NCI-H1694 (cell line): Measurements from ENCODE around the gene ESD.
"Not testable (repeated sequence)": the region's sequence is repeated elsewhere in the genome, so short reads cannot be mapped to it uniquely, and the experiment has no call there.

Source experiments
- DNase-seq: peaks from one replicate; lab custom pipeline; 2025; lab: John Stamatoyannopoulos, UW

Gene ESD

GRCh38 chr13:46795321-46795720, 1.6 kb downstream of the ESD start:
- DNase-seq, result no peak

- no peak for DNase-seq
Observed at GRCh38 chr13:46783504-46783903, 13.5 kb downstream of the ESD start.

- no peak for DNase-seq
Observed at GRCh38 chr13:46782691-46783090, 14.3 kb downstream of the ESD start.

- DNase-seq, result no peak
Observed at GRCh38 chr13:46782066-46782465, 14.9 kb downstream of the ESD start.

DNA sequence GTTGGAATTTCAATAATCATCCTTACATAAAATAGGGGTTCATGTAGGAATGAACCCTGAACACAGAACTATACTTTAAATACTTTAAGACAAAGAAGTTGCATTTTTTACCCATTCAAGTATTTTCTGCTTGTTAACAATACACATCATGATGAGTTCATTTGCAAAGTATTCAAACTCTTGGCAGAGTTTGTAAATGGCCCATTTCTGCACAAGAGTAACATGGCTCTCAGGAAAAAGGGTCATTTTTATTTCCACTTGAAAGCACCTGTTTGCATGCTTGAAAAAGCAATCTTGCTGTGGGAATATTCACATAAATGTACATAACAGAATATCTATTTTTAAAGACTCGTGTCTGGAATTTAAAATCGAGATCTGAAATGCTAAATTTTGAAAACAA, 18.1 kb downstream of the ESD start:
- no peak for DNase-seq

DNA sequence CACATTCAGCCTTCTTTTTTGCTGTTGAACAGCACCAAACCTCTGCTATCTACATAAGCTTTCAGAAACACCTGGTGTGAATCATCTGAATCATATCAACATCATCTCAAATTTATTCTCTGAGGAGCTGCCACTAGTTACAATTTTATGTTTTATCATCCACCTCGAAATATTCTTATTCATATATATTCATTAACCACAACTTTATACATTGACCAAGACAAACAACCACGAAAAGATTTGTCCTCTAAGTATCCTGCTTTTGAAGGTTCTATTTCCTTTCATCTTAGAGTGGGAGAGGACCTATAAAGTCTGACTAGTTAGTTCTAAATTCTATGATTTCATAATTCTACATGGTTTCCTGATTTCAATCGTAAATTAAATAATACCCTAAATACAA, 18.9 kb downstream of the ESD start:
- DNase-seq, result no peak

DNA sequence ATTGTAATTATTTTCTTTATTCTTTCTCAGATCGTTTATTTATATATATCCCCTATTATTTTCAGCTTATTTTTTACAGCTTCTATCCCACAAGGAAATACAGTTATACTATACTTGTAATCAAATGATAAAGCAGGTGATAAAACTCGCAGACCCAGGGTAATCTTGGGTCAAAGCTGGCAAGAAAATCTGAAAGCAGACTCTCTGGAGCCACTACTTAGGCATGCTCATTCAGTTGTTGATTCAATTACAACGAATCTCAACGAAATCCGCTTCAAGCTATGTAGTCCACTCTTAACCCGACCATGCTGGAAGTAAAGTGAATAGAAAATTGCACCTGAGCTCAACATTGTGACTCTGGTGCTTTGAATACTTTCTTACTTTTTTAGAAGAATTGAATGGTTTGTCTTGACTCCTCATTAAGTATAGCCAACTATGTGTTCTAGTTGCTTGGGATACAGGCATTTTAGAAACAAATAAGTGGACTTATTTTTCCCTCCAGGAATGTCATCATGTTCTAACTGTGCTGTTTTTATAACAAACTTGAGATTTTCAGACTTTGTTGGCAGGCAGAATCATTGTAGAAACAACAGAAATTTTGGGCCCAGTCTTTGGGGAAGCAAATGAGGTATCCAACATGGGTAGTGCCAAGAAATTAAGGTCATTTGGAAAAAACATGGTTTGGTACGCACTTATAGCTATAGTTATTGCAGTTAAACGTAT, 21.4 kb downstream of the ESD start:
- DNase-seq, result no peak

DNA sequence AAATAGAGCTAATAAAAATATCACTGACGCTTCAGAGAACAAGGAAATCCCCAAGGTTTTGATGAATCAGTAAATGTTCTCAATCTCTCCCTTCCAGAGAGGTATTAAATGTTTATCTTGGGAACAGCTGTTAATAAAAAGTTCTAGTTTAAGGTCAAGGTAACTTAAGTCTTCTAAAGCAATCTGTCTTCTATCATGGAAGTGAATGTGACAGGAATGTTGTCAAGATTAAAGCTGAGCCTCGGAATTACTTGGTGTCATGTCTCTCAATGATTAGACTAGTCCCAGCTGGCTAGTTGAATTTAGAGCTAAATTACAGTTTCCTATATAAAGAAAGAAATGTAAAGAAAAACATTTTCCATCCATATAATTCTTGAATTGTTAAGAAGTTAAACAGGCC, 23.4 kb downstream of the ESD start:
- DNase-seq, result no peak

- DNase-seq, result no peak
Observed at GRCh38 chr13:46771693-46772092, 25.3 kb downstream of the ESD start.

DNA sequence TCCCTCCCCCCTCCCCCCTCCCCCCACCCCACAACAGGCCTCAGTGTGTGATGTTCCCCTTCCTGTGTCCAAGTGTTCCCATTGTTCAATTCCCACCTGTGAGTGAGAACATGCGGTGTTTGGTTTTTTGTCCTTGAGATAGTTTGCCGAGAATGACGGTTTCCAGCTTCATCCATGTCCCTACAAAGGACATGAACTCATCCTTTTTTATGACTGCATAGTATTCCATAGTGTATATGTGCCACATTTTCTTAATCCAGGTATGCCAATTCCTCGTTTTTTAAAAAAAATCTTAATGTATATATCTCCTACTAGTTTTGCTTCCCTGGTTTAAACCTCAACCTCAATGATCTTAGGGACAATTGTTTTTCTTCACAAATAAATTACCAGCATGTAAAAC, 27.0 kb downstream of the ESD start:
- not testable (repeated sequence) for DNase-seq

- DNase-seq, result no peak
Observed at GRCh38 chr13:46761866-46762265, 35.1 kb downstream of the ESD start.

- no peak for DNase-seq
Observed at GRCh38 chr13:46761174-46761573, 35.8 kb downstream of the ESD start.

DNA sequence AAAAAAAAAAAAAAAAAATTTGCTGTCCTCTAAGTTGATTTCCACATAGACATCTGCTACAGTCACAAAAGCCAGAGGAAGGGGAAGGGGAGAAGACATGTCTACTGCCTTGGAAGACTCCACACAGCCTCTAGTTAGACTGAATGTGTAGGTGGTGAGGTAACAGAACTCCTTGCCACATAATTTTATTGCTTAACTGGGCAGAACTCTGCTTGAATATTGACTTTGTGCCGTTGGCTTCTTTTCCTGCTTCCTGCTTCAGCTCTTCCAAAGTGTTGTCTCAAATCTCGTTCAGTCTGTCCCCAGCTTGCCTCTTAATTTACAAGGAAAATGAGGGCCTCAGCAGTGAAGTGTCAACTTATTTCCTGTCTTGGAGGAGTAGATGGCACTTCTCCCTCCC, 37.1 kb downstream of the ESD start:
- DNase-seq, result no peak

DNA sequence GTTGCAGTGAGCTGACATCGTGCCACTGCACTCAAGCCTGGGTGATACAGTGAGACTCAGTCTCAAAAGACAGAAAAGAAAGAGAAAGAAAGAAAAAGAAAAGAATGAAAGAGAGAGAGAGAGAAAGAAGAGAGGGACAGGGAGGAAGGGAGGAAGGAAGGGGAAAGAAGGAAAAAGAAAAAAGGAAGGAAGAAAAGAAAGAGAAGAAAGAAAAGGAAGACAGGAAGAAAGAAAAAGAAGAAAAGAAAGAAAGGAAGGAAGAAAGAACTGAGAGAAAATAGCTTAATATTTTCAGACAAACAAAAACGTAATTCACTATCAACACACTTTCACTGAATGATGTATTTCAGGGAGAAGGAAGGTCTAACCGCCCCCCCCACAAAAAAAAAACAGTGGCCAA, 39.3 kb downstream of the ESD start:
- no peak for DNase-seq

GRCh38 chr13:46756977-46757376, 40.0 kb downstream of the ESD start:
- no peak for DNase-seq

GRCh38 chr13:46755508-46755907, 41.5 kb downstream of the ESD start:
- not testable (repeated sequence) for DNase-seq

DNA sequence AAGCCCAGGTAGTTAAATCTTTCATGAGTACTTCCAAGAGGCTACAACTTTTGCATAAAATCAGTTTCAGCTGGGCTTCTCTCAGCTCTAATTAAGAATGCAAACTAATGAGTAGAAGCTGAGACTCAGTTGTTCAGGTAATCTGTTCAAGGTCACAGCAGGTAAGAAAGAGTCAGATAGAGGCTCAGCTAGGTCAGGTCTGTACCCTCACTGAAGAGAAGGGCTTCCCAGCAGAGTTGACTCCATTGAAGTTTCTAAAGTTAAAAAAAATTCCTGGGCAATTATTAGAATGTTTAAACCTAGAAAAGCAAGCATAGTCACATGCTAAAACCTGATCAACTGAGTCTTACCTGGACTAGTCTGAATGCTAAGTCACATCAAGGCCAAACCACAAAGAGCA, 42.1 kb downstream of the ESD start:
- no peak for DNase-seq

DNA sequence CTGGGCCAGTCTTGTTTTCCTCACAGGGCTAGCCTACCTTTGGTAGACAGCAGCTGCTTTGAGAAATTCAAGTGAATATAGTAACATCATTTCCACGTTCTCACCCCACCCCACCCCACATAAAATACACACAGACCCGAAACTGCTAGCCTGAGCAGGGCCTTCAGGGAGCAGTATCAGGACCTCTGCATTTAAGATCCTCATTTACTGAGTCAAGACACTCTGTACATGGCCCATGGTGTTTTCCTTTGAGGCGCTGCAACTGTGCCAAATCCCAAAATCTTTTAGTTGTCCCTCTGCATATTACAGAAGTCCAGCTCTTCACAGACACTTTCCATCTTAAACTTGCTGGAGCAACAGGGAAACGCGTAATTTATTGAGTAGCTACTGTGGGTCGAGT, 43.0 kb downstream of the ESD start:
- DNase-seq, result no peak

DNA sequence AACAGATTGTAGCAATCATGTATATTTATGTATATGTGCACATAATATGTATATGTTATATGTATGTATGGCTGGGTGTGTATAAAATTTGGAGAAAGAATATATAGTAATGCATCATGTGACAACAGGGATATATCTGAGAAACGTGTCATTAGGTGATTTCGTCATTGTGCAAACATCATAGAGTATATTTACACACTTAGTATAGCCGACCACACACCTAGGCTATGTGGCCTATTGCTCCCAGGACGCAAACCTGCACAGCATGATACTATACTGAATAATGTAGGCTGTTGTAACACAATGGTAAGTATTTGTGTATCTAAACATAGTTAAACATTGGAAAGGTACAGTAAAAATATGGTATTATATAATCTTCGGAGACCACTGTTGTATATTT, 43.8 kb downstream of the ESD start:
- no peak for DNase-seq

GRCh38 chr13:46751811-46752635, 44.9 kb downstream of the ESD start:
- DNase-seq, result no peak

GRCh38 chr13:46749951-46750350, 47.0 kb downstream of the ESD start:
- no peak for DNase-seq

DNA sequence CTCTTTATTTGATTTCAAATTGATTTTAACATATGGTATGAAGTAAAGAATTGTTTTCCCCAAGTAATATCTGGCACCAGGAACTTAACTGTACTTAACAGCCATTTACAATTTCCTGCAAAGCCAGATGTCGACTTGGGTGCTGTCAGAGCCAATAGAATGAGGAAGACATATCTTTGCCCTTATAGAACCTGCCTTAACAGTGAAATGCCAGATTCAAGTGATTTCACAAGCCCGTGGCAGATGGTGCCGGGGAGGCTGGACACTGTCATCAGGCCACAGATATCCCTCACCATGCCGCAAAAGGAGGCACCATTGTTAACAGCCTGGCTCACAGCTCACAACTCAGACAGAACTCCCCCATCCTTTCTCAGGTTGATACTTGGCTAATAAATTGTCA, 48.7 kb downstream of the ESD start:
- DNase-seq, result no peak

DNA sequence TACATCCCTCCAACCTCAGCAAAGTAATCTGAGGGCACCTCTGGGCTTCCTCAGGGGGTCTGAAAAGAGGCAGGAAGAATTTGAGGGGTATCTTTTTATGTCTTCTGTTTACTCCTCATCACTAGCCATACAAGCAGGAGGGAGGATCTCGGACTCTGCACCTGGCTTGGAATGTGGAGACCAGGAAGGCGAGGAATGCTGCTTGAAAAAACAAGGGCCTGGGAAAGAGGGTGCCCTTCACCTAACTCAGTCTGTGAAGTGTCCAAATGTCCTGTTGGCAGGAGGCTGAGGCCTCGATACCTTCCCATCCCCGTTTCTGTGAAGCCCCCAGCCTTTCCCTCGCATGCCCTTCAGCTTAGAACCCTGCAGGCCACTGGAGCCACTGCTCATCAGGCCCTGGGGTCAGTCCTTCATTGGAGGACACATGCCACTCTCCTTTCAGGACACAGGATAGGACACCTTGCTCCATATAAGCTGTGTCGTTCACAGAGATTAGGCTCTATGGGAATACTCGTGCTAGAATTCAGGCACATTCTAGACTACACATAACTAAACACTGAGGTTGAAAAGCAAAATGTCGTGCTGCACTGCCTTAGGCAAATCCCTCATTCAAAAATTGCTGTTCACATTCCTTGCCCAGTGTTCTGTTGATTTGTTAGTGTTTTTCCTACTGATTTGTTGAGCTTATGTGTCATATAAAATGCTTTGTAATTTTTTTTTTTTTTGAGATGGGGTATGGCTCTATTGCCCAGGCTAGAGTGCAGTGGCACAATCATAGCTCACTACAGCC, 49.7 kb downstream of the ESD start:
- no peak for DNase-seq
